NOMO-1 treated with dmso at 0.1 percent for 144 hours (cell line): ENCODE results near the gene MMP26.
"Not testable (repeated sequence)": the region's sequence is repeated elsewhere in the genome, so short reads cannot be mapped to it uniquely, and the experiment has no call there.

ENCODE experiments used
- DNase-seq: peaks from one replicate; lab custom pipeline; 2025; ENCODE audit not compliant: unreplicated experiment; lab: John Stamatoyannopoulos, UW

MMP26 gene

DNA sequence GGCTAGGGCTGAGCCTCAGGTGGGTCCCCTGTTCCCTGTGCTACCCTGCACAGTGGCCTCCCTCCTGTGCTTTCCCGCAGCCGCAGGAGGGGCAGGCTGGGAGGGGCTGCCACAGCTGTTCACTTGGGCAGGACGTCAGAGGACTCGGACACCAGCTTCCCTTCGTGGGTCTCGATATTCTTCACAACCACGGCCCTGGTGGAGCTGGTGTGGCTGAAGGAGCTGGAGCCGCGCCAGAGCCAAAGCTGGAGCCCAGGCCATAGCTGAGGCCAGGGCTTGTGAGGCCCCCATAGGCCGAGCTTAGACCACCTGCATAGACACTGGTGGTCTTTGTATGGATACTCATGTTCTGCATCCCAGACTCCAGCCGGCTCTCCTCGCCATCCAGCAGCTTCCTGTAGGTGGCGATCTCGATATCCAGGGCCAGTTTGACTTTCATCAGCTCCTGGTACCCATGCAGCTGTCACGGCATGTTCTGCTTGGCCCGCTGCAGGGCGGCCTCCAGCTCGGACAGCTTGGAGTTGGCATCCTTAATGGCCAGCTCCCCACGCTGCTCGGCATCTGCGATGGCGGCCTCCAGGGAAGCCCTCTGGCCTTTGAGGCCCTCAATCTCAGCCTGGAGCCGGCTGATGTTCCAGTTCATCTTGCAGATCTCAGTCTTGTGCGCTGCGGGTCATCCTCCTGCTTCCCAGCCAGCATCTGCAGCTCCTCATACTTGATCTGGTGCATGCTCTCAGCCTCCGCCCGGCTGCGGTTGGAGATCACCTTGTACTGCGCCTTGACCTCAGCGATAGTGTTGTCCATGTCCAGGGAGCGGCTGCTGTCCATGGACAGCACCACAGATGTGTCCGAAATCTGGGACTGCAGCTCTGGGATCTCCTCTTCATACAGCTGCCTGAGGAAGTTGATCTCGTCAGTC, 18.3 kb downstream of the MMP26 start:
- not testable (repeated sequence) for DNase-seq

DNA sequence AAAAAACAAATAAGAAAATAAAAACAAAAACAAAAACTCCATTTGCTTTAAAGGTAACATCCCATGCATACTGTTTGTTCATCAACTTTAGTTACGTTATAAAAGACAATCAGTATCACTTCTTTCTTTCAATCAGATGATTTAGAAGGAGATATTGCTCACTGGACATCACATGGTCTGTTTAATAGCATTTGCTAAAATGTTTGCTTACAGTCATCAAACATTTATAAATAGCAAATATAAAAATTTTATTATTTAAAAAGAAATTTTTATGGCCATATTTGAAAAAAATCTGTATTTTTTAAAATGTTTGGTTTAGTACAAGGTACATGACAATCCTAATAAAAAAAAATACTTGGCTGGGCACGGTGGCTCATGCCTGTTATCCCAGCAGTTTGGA, 22.6 kb downstream of the MMP26 start:
- DNase-seq: no peak

- DNase-seq: no peak
Observed at GRCh38 chr11:4740735-4741134, 36.2 kb downstream of the MMP26 start.

DNA sequence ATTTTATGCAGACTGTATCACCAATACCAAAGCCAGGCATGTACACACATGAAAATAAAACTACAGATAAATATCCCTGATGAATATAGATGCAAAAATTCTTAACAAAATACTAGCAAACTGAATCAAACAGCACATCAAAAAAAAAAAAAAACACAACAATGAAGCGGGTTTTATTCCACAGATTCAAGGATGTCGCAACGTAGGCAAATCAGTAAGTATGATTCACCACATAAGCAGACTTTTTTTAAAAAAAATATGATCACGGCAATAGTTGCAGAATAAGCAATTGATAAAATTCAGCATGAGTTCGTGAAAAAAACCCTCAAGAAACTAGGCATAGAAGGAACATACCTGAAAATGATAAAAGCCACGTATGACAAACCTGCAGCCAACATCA, 43.9 kb downstream of the MMP26 start:
- DNase-seq: no peak

- no peak for DNase-seq
Observed at GRCh38 chr11:4751201-4751600, 46.6 kb downstream of the MMP26 start.
